ENCODE data around the gene EXOC2. TPM values are rescaled to one million over a fixed set of nuclear protein-coding genes. Genes with fewer than 3 reads are reported as not detected.

The EXOC2 gene
- total RNA-seq, 1 experiment from 2014 or later, result 45.7 TPM

DNA sequence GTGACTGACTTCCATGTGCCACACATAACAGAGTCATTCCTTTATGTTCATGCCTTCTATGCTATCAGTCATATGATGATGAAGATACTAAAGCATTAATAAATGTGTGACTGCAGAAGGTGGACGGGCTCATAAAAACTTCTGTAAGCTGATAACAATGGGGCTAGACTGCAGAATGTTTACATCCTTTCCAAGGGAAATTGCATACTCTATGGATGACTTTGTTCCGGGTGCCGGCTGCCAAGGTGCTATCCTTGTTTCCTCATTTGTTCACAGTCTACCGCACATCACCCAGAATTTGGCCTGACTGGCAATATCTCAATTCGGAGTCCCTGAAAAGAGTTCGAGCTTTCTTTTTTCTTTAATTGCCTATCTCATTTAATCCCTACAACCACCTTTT lies 121.0 kb downstream of the EXOC2 start:
- Mint-ChIP-seq H3K9me3 (peaks cover 20% of the 10 kb centered on the region), H3K4me3 (no peak overlapping the region), H3K27me3 (ENCODE audit: low read depth) (no peaks in the 10 kb centered on the region), H3K27ac (no peak overlapping the region), H3K4me1 (no peaks in the 10 kb centered on the region), H3K36me3 (peaks cover 60% of the 10 kb centered on the region)
- DNase-seq (ENCODE audit: low spot score), result no peak
- ChIA-PET POLR2A (no interaction called here), CTCF (no interaction called here)
- TF ChIP-seq GRHL2 (CRISPR knock-in tag; IDR thresholded peaks at IDR 0.05; ENCODE audit: insufficient replicate concordance, severe bottlenecking) (no peak), KAT7 (CRISPR knock-in tag; IDR thresholded peaks at IDR 0.05; ENCODE audit: borderline replicate concordance) (no peak), OVOL2 (CRISPR knock-in tag; IDR thresholded peaks at IDR 0.05; ENCODE audit: borderline replicate concordance) (no peak), CTCF (IDR thresholded peaks at IDR 0.05) (no peak), ZNF671 (CRISPR knock-in tag; IDR thresholded peaks at IDR 0.05) (no peak), ATF6 (CRISPR knock-in tag; IDR thresholded peaks at IDR 0.05) (no peak), HMGXB4 (CRISPR knock-in tag; IDR thresholded peaks at IDR 0.05) (no peak), JAZF1 (CRISPR knock-in tag; IDR thresholded peaks at IDR 0.05) (no peak), ERG (CRISPR knock-in tag; IDR thresholded peaks at IDR 0.05) (no peak), ZNF281 (CRISPR knock-in tag; IDR thresholded peaks at IDR 0.05) (no peak)
- TF ChIP-seq, protein P1, sequence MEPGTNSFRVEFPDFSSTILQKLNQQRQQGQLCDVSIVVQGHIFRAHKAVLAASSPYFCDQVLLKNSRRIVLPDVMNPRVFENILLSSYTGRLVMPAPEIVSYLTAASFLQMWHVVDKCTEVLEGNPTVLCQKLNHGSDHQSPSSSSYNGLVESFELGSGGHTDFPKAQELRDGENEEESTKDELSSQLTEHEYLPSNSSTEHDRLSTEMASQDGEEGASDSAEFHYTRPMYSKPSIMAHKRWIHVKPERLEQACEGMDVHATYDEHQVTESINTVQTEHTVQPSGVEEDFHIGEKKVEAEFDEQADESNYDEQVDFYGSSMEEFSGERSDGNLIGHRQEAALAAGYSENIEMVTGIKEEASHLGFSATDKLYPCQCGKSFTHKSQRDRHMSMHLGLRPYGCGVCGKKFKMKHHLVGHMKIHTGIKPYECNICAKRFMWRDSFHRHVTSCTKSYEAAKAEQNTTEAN (CRISPR knock-in tag; IDR thresholded peaks at IDR 0.05), result no peak
- TF ChIP-seq, protein P2, sequence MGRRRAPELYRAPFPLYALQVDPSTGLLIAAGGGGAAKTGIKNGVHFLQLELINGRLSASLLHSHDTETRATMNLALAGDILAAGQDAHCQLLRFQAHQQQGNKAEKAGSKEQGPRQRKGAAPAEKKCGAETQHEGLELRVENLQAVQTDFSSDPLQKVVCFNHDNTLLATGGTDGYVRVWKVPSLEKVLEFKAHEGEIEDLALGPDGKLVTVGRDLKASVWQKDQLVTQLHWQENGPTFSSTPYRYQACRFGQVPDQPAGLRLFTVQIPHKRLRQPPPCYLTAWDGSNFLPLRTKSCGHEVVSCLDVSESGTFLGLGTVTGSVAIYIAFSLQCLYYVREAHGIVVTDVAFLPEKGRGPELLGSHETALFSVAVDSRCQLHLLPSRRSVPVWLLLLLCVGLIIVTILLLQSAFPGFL (CRISPR knock-in tag; IDR thresholded peaks at IDR 0.05; ENCODE audit: borderline replicate concordance), result no peak
- TF ChIP-seq, protein P3, sequence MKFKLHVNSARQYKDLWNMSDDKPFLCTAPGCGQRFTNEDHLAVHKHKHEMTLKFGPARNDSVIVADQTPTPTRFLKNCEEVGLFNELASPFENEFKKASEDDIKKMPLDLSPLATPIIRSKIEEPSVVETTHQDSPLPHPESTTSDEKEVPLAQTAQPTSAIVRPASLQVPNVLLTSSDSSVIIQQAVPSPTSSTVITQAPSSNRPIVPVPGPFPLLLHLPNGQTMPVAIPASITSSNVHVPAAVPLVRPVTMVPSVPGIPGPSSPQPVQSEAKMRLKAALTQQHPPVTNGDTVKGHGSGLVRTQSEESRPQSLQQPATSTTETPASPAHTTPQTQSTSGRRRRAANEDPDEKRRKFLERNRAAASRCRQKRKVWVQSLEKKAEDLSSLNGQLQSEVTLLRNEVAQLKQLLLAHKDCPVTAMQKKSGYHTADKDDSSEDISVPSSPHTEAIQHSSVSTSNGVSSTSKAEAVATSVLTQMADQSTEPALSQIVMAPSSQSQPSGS (CRISPR knock-in tag; IDR thresholded peaks at IDR 0.05; ENCODE audit: borderline replicate concordance, low read depth), result no peak
- ATAC-seq, result no peak

Measured in WTC11 (cell line).